SW 1271 (cell line): ENCODE results near the gene INPP5K.
"Not testable (repeated sequence)": the region's sequence is repeated elsewhere in the genome, so short reads cannot be mapped to it uniquely, and the experiment has no call there.

ENCODE experiments used
- DNase-seq, 2 experiments: peaks; one replicate each; lab custom pipeline; 2025; lab: John Stamatoyannopoulos, UW

The INPP5K gene

GRCh38 chr17:1516388-1517161 is at the start of gene INPP5K:
TSS of gene INPP5K (minus strand) at chr17:1516612. CDS start at chr17:1516499, 113 bp downstream.
- peak; percentile 92 to 95 for DNase-seq

- DNase-seq = no peak
Observed at GRCh38 chr17:1565877-1566276, 49.5 kb upstream of the INPP5K start.

GRCh38 chr17:1563786-1564613 is 47.6 kb upstream of the INPP5K start:
- no peak for DNase-seq

GRCh38 chr17:1563471-1563785 is 47.0 kb upstream of the INPP5K start:
- not testable (repeated sequence) for DNase-seq

GRCh38 chr17:1562176-1562643 is 45.8 kb upstream of the INPP5K start:
- DNase-seq = no peak

DNA sequence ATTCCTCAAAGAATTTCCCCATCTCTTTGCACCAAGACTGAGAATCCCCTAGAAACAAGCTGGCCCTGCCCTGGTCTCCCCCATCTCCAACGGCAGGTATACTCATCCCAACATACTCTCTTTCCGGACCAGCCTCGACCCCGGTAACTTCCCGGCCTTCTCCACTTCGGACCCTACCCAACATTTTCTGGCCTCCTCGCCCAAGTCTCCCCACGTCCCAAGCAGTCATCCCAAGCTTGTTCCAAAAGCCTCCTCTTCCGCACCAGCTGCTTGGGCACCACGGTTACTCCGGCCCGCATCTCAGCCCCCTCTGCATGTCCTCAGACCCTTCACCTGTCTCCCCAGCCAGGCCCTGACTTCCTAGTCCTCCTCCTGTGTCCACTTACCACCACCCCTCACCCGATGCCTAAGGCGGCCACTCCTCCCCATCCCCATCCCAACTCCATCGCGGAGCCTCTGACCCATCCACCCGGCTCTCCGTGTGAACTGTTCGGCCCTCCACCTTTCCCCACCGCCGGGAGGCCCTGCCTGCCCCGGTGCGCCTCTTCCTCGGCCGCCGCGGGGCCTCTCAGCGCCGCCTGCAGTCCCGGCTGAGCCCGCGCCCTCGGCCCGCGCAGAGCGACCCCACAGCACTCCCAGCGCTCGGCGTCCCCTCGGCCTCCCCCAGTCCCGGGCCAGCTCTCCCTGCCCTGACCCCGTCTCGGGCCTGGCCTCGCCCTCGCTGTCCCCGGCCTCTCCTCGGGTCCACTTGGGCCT is 45.2 kb upstream of the INPP5K start:
- no peak for DNase-seq

GRCh38 chr17:1560858-1561355 is 44.5 kb upstream of the INPP5K start:
- DNase-seq = no peak

GRCh38 chr17:1560101-1560857 is 43.9 kb upstream of the INPP5K start:
- no peak for DNase-seq

- no peak for DNase-seq
Observed at GRCh38 chr17:1559047-1560043, 42.9 kb upstream of the INPP5K start.

DNA sequence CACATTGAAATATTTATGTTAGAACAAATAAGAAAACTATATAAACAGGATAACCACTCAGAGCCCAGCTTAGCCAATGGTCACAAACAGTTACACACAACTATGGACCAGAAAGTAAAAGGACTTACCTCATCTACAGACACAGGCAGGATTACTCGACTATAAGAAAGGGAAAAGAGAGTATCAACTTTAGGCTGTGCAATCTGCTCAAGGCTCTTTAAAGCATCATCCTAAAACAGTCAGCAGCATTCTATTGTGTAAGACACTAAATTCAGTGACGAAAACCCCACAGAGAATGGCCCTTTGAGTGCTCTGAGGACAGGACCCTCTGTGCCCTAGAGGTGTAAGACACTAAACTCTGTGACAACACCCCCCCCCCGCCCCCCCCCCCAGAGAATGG is 42.0 kb upstream of the INPP5K start:
- no peak for DNase-seq

GRCh38 chr17:1557355-1558095 is 41.1 kb upstream of the INPP5K start:
- no peak for DNase-seq

- no peak for DNase-seq
Observed at GRCh38 chr17:1555651-1556471, 39.4 kb upstream of the INPP5K start.

- no peak for DNase-seq
Observed at GRCh38 chr17:1554751-1555540, 38.5 kb upstream of the INPP5K start.

GRCh38 chr17:1553354-1554266 is 37.2 kb upstream of the INPP5K start:
- DNase-seq = no peak

- no peak for DNase-seq
Observed at GRCh38 chr17:1552932-1553331, 36.5 kb upstream of the INPP5K start.

DNA sequence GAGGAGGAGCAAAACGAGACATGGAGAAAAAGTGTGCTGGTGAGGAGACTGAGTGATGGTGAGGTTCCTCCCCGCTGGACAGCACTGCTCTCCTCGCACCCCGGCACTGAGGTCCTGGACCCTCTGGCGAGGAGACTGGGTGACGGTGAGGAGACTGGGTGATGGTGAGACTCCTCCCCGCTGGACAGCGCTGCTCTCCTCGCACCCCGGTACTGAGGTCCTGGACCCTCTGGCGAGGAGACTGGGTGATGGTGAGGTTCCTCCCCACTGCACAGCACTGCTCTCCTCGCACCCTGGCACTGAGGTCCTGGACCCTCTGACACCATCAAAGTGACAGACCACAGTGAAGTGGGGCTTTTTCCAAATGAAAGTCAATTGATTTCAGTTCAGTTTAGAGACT is 35.3 kb upstream of the INPP5K start:
- no peak for DNase-seq

- DNase-seq = no peak
Observed at GRCh38 chr17:1548032-1548431, 31.6 kb upstream of the INPP5K start.
